Suprapubic skin (tissue), 3 donors: ENCODE results near the gene RGL3.

Experiments
- POLR2AphosphoS5 ChIP-seq, 3 donors: sonication (generic); formaldehyde crosslinking; IDR thresholded peaks; one replicate each; pipeline ENCODE4 v1.6.1; 2017; ENCODE audit warnings: antibody characterized with exemption in 3 of 3
- TF ChIP-seq, protein P1 (sequence below), 2 donors: fragments of 200-600 bp in 1 of 2; fragments of 450-650 bp in 1 of 2; sonication (generic) in 1 of 2; IDR thresholded peaks; one replicate each; pipeline ENCODE4 v1.5.1; 2016 to 2019; ENCODE audit warnings: antibody characterized with exemption in 2 of 2, mild to moderate bottlenecking in 1 of 2, moderate library complexity in 1 of 2

DNA sequence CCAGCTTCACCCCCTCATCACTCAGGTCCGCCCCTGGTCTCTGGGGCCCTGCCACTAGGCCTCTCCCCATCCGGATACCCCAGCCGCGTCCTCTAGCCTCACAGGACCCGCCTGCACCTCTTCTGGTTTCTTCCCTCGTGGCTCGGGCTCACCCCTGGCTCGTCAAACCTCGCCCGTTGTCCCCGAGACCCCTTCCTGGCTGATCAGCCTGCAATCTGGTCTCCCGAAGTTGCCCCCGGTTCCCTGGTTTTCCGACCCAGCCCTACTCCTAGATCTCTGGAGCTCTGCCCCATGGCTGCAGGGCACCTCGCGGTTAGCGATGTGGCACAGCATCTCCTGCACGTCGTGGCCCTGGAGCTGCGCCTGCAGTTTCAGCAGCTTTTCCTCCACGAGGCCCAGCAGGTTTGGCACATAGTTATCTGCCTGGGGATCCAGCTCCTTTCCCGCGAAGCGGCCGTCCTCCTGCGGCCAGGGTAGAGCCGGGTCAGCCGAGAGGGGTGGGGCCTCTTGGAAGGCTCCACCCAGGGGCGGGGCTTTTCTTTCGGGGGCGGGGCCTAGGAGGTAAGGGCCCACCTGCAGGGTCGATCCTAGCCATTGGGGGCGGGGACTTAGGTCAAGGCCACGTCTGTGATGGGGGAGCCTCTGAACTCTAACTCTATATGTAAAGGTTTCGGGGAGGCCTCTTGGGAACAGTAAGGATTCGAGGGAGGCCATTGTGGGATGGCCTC is 2.4 kb upstream of the RGL3 start:
- TF ChIP-seq POLR2AphosphoS5 (IDR thresholded peaks at IDR 0.05): no peak
- TF ChIP-seq, protein P1, sequence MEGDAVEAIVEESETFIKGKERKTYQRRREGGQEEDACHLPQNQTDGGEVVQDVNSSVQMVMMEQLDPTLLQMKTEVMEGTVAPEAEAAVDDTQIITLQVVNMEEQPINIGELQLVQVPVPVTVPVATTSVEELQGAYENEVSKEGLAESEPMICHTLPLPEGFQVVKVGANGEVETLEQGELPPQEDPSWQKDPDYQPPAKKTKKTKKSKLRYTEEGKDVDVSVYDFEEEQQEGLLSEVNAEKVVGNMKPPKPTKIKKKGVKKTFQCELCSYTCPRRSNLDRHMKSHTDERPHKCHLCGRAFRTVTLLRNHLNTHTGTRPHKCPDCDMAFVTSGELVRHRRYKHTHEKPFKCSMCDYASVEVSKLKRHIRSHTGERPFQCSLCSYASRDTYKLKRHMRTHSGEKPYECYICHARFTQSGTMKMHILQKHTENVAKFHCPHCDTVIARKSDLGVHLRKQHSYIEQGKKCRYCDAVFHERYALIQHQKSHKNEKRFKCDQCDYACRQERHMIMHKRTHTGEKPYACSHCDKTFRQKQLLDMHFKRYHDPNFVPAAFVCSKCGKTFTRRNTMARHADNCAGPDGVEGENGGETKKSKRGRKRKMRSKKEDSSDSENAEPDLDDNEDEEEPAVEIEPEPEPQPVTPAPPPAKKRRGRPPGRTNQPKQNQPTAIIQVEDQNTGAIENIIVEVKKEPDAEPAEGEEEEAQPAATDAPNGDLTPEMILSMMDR (IDR thresholded peaks at IDR 0.05): no peak
